ENCODE measurements around the gene MLN.

The MLN gene

GRCh38 chr6:33813990-33814985 lies 10.5 kb upstream of the MLN start:
- no peak for DNase-seq

GRCh38 chr6:33813246-33813904 lies 9.6 kb upstream of the MLN start:
- no peak for DNase-seq

GRCh38 chr6:33812669-33813068 lies 8.9 kb upstream of the MLN start:
- no peak for DNase-seq

DNA sequence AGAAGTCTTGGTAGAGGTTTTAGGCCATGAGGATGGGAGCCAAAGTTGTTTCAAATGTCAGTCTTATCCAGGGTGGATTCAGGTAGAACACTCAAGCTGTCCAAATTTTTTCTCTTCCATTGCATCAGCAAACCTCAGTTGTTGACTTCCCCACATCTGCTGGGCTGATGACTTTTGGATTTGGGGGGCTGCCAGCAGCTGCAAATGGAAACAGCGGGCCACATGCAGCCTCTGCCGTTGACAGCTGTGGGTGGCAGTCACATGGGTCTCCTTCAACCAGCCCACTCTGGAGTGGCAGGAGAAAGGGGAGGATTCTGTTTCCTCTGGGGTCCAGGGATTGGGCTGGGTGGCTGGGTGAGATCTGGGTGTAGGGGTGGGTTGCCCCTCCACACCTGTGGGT lies 5.8 kb upstream of the MLN start:
- DNase-seq, result no peak

DNA sequence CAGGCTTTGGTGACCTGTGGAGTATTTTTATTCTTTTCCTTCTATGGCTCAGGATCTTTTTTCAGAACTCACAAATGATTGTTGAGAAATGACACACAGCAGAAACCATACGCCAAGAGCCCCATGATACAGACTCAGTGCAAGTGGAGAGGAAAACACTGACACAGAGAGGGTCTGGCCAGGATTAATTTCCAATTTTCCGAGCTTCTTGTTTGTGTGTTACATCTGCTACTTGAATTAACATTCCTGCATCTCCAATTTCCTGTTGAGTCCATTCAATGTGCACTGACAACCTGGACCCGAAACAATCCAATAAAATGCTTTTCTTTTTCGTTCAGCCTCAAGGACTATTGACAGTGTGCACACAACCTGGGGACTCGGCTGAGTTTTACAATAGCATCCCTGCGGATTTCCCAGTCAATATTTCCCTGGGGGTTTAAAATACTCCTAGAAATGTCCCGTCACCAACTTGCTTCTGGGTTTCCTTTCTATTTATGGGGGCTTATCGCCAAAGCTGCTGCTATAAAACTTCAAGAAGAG lies 4.9 kb upstream of the MLN start:
- DNase-seq, result no peak

DNA sequence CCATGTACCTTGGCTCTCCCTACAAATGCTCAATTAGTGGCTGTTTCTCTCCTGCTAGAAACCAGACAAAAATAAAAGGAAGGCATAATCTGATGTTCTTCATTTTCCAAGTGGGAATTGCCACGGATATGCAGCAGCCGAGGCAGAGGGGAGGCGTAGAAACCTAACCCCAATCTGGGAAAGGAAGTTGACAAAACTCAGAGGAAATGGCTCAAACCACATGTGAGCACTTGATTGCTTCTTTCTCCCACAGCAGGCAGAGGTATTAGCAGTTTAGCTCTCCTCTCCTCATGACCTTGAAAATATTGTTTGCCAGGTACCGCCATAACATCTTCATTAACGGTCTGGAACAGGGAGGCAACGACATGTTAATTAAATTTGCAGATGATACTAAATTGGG lies 3.8 kb upstream of the MLN start:
- DNase-seq, result no peak

DNA sequence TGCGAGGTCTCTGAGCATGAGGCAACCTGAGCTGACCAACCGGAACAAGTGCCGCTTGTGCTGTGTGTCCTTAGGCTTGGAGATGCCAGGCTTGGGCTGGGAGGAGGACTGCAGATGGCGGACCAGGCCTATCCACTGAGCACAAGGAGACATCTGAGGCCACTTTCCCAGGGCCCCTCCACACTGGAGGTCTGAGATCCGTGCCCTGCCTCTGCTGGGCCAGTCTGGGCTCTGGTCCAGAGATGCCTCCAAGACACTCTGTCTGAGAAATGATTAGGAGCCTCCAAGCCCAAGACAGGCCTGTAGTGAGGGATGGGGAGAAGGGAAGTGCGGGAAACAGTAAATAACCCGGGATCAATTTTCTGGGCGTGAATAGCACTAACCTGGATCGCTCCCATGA lies 3.0 kb upstream of the MLN start:
- DNase-seq, result no peak

DNA sequence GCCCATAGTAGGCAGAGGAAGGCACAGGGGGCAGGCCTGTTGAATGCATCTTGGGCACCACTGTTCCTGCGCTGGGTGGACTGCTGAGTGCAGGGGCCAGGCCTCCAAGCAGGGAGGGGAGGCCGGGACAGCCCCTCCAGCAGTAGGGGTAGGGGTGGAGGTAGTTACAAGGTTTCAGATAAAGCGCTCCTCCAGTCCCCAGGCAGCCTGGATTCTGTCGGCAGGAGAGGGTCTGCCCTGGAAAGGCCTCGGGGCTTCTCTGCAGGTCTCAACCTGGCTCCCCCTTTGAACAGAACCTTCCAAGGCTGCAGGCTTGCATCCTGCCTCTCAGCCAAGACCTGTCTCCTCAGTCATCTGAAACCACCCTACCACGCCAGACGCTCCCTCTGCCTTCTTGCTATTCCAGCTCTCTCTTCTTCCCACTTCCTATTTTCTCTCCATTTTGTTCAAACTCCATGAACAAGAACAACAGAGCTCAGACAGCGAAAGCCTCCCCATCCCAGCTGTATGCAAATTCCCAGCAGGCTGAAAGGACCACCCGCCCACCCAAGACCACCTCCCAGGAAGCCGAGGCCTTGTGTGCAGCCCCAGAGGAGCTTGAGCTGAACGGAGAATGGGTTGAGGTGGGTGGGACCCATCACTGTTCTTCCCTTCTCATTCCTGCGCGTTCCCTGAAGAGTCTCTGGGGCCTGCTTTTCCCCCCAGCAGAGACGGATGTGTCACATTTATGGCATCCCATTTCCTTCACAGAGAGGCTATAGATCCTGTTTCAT lies 1.4 kb downstream of the MLN start:
- no peak for DNase-seq

- no peak for DNase-seq
Measured at GRCh38 chr6:33801611-33802010, 2.2 kb downstream of the MLN start.

- no peak for DNase-seq
Measured at GRCh38 chr6:33800248-33800969, 3.4 kb downstream of the MLN start.

GRCh38 chr6:33799454-33800113 lies 4.2 kb downstream of the MLN start:
- DNase-seq, result no peak

GRCh38 chr6:33798343-33798848 lies 5.4 kb downstream of the MLN start:
- no peak for DNase-seq

GRCh38 chr6:33797626-33798342 lies 6.0 kb downstream of the MLN start:
- no peak for DNase-seq

DNA sequence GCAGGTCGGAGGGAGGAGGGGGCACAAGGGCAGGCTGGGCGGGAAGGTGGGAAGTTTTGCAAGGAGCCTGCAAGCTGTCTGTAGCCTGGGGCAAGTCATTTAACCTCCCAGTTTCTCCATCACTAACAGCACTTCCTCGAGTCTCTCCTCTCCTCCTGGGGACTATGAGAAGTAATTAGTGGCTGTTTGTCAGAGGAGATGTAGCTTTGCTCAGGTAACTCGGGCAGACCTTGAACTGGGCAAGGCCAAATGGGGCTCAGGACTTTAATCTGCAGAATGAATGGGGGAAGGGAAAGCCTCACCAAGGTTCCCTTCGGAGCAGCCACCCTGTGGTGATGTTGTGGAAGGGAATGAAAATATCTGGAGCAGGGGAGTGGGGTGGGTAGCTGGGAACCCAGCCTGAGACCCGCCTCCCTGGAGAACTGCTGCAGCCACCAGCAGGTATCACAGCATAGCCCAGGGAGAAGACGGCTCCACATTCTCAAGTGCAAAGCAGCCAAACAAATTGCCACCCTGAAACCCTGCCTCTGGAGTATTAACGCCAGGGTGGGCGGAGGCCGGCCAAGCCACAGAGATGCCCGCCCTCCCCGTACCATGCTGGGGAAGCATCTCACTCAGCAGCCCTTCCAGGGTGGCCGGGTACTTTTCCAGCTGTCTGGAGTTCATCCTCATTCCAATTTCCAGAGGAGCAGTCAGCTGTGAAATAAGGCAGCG lies 8.7 kb downstream of the MLN start:
- no peak for DNase-seq

DNA sequence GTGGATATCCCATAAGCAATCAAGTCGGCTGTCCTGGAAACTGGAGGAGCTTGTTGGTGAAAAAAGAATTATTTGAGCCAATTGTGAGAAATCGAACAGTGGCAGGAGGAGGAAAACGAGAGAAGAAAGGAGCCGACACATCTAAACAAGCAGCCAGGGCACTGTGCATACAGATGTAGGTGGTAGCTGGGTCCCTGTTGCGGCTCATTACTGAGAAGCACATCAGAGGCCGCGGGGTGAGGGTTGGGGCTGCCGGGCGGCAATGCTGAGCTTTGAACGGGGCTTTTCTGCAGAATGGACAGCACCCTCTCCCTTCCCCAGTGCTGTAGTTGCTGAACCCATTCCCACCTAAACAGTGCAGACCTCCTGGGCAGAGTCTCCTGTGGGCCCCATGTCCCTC lies 10.8 kb downstream of the MLN start:
- no peak for DNase-seq

DNA sequence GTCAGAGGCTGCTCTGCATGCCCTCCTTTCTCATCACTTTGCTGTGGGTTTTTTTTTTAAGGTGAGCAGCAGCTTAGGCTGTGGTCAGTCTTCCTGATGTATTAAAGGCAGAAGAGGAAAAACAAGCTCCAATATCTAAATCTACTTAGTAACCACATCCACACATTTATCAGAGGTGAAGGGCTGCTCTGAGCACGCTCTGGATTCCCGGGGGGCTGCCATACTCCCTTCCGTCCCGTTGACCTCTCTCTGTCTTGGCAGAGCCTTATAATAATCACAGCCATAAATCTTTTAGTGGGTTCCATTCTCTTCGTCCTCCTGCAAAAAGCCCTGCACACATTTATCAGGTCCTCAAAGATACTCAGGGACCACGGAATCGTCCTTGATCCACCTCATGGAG lies 12.2 kb downstream of the MLN start:
- DNase-seq, result no peak

- no peak for DNase-seq
Measured at GRCh38 chr6:33790910-33791309, 12.9 kb downstream of the MLN start.

GRCh38 chr6:33790379-33790778 lies 13.4 kb downstream of the MLN start:
- DNase-seq, result no peak

DNA sequence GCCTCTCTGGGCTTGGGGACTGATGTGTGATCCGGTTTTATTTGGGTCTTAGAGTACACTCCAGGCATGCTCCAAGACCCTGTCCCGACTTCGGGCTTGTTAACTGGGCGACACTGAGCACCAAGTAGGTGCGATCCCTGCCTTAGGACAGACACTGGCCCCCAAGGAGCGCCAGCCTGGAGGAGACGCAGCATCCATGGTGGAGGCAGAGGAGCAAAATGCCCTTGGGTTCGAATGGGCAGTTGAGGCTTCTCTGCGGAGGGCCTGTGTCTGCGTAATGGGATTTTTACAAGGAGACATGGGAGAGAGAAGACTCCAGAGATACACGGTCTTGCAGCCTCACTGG lies 14.3 kb downstream of the MLN start:
- DNase-seq, result no peak
